GM23338 (cell line): ENCODE measurements around the gene SAMD10. TPM values are rescaled to one million over a fixed set of nuclear protein-coding genes. Genes with fewer than 3 reads are reported as not detected.

Experiments
- ATAC-seq: fragments of 200-7000 bp; cut with Tn5 transposase; 3 replicates; pipeline ENCODE4 v1.9.1; 2020
- DNase-seq: peaks from one replicate; pipeline ENCODE4 v3.0.0-alpha.2; 2015; ENCODE audit warnings: low spot score
- H2AFZ ChIP-seq: fragments of 200-600 bp; sonication (generic); 2 replicates; pipeline ENCODE4 v1.8.0; 2016; ENCODE audit warnings: antibody characterized with exemption, mild to moderate bottlenecking, moderate library complexity
- H3F3A ChIP-seq: fragments of 200-600 bp; sonication (generic); replicated peaks from 2 replicates; pipeline ENCODE4 v1.8.0; 2017; ENCODE audit warnings: antibody characterized with exemption, mixed run types, low read depth
- H3K27ac ChIP-seq: fragments of 200-600 bp; sonication (generic); 2 replicates; pipeline ENCODE4 v1.6.1; 2016; ENCODE audit warnings: low read depth
- H3K27me3 ChIP-seq: fragments of 200-600 bp; sonication (generic); 2 replicates; pipeline ENCODE4 v1.8.0; 2016; ENCODE audit warnings: mild to moderate bottlenecking, mixed run types, moderate library complexity; ENCODE audit not compliant: insufficient read depth
- H3K36me3 ChIP-seq: fragments of 200-600 bp; sonication (generic); 2 replicates; pipeline ENCODE4 v1.8.0; 2016; ENCODE audit warnings: mild to moderate bottlenecking; ENCODE audit not compliant: insufficient read depth
- H3K4me1 ChIP-seq: fragments of 200-600 bp; sonication (generic); 2 replicates; pipeline ENCODE4 v1.8.0; 2016; ENCODE audit warnings: mild to moderate bottlenecking, moderate library complexity; ENCODE audit not compliant: insufficient read depth
- H3K4me2 ChIP-seq: fragments of 200-600 bp; sonication (generic); 2 replicates; pipeline ENCODE4 v1.7.1; 2017; ENCODE audit warnings: mixed run types
- H3K4me3 ChIP-seq: fragments of 200-600 bp; sonication (generic); 2 replicates; pipeline ENCODE4 v1.6.1; 2016; ENCODE audit warnings: mixed run types
- H3K79me2 ChIP-seq: fragments of 200-600 bp; sonication (generic); replicated peaks from 2 replicates; pipeline ENCODE4 v1.8.0; 2017; ENCODE audit warnings: mild to moderate bottlenecking; ENCODE audit not compliant: insufficient read depth
- H3K9me2 ChIP-seq: fragments of 200-600 bp; sonication (generic); 2 replicates; pipeline ENCODE4 v1.8.0; 2017; ENCODE audit not compliant: insufficient read depth
- H4K20me1 ChIP-seq: fragments of 200-600 bp; sonication (generic); replicated peaks from 2 replicates; pipeline ENCODE4 v1.8.0; 2017; ENCODE audit warnings: mild to moderate bottlenecking; ENCODE audit not compliant: insufficient read depth
- H3K27ac Mint-ChIP-seq: 2 replicates; pipeline ENCODE4 v1.8.0; 2020; ENCODE audit warnings: inconsistent platforms, mild to moderate bottlenecking, moderate library complexity, mixed read lengths
- H3K27me3 Mint-ChIP-seq: 3 replicates; pipeline ENCODE4 v1.8.0; 2022; ENCODE audit warnings: low read depth, mild to moderate bottlenecking, moderate library complexity, mixed read lengths, inconsistent platforms; ENCODE audit not compliant: insufficient read depth, poor library complexity
- H3K36me3 Mint-ChIP-seq: 3 replicates; pipeline ENCODE4 v1.8.0; 2021; ENCODE audit warnings: low read depth, mild to moderate bottlenecking, inconsistent platforms, moderate library complexity, mixed read lengths
- H3K4me1 Mint-ChIP-seq: 3 replicates; pipeline ENCODE4 v1.8.0; 2020; ENCODE audit warnings: mild to moderate bottlenecking, inconsistent platforms, mixed read lengths
- H3K4me3 Mint-ChIP-seq: 3 replicates; pipeline ENCODE4 v1.8.0; 2021; ENCODE audit warnings: moderate library complexity, mild to moderate bottlenecking, inconsistent platforms, mixed read lengths
- H3K9me3 Mint-ChIP-seq: 3 replicates; pipeline ENCODE4 v1.8.0; 2020; ENCODE audit warnings: moderate library complexity, mild to moderate bottlenecking, inconsistent platforms, mixed read lengths
- CREB1 ChIP-seq: fragments of 250-450 bp; sonication (Bioruptor Pico); IDR thresholded peaks from 2 replicates; pipeline ENCODE4 v1.5.0; 2020; ENCODE audit warnings: low read depth, mild to moderate bottlenecking, moderate library complexity
- JUNB ChIP-seq: IDR thresholded peaks from one replicate; pipeline ENCODE4 v1.6.1; 2016; ENCODE audit warnings: antibody characterized with exemption; ENCODE audit not compliant: unreplicated experiment
- ZNF331 ChIP-seq: fragments of 250-450 bp; sonication (Bioruptor Pico); IDR thresholded peaks from 2 replicates; pipeline ENCODE4 v1.5.0; 2020; ENCODE audit warnings: low read depth, mild to moderate bottlenecking, moderate library complexity
- ZNF462 ChIP-seq: fragments of 250-450 bp; sonication (Bioruptor Pico); IDR thresholded peaks from 2 replicates; pipeline ENCODE4 v1.5.0; 2020; ENCODE audit warnings: mild to moderate bottlenecking, moderate library complexity
- polyA plus RNA-seq: library from polyadenylated mRNA; unstranded; fragments of >200 nt; fragmentation: Nextera tagmentation; extraction: Ambion mirVana; gene quantifications from 2 replicates; pipeline ENCODE4 v1.2.1, GENCODE V29; 2016
- total RNA-seq: library from RNA; depleted of rRNA; stranded (reverse); fragments of >200 nt; shearing (Covaris generic); gene quantifications from 2 replicates; pipeline ENCODE4 v1.2.3, GENCODE V29; 2014
- TF ChIP-seq, protein P1 (sequence below): IDR thresholded peaks from one replicate; pipeline ENCODE4 v1.6.1; 2018; ENCODE audit warnings: antibody characterized with exemption; ENCODE audit not compliant: unreplicated experiment

The SAMD10 gene
- total and polyA plus RNA-seq, 2 experiments from 2014 or later, result 2.1 to 7.3 TPM

DNA sequence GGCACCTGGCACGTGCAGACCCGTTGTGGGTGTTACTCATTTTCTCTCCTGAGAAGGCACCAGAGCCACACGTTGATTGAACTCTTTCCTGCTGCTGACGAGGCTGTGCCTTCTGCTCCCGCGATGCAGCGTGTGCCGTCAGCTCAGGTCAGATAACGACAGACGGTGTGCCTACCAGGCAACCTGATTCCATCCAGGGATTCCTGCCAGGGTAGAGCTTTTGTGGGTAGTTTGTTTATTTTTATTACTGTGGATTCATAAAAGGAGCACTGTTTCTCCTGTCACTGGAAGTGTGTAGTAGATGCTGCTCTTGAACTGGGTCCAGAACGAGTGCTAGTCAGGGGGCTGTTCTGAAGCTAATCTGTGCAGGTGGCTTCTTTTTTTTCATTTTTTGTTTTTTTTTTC, 22.2 kb upstream of the SAMD10 start (continued):
- TF ChIP-seq ZNF462 (CRISPR knock-in tag) (no peak), ZNF331 (CRISPR knock-in tag) (no peak), CREB1 (CRISPR knock-in tag) (no peak), JUNB (no peak)
- TF ChIP-seq, protein P1, sequence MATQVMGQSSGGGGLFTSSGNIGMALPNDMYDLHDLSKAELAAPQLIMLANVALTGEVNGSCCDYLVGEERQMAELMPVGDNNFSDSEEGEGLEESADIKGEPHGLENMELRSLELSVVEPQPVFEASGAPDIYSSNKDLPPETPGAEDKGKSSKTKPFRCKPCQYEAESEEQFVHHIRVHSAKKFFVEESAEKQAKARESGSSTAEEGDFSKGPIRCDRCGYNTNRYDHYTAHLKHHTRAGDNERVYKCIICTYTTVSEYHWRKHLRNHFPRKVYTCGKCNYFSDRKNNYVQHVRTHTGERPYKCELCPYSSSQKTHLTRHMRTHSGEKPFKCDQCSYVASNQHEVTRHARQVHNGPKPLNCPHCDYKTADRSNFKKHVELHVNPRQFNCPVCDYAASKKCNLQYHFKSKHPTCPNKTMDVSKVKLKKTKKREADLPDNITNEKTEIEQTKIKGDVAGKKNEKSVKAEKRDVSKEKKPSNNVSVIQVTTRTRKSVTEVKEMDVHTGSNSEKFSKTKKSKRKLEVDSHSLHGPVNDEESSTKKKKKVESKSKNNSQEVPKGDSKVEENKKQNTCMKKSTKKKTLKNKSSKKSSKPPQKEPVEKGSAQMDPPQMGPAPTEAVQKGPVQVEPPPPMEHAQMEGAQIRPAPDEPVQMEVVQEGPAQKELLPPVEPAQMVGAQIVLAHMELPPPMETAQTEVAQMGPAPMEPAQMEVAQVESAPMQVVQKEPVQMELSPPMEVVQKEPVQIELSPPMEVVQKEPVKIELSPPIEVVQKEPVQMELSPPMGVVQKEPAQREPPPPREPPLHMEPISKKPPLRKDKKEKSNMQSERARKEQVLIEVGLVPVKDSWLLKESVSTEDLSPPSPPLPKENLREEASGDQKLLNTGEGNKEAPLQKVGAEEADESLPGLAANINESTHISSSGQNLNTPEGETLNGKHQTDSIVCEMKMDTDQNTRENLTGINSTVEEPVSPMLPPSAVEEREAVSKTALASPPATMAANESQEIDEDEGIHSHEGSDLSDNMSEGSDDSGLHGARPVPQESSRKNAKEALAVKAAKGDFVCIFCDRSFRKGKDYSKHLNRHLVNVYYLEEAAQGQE, result no peak

DNA sequence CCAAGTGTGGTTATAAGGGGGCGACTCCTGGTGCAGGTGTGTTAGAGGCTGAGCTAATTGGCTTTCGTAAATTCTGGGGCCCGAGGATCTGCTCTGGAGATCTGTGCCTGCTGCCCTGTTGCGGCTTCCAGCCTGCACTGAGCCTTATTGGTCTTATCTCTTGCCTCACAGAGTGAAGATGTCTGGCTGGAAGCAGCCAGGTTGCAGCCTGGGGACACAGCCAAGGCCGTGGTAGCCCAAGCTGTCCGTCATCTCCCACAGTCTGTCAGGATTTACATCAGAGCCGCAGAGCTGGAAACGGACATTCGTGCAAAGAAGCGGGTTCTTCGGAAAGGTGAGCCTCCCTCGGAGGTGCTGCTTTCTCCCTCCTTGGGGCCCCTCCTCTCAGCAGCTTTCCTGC, 21.5 kb upstream of the SAMD10 start:
- DNase-seq (no peak), ATAC-seq (no peak)
- H3K4me1 ChIP-seq, result no peaks in the 10 kb centered on the region
- H3K9me3 Mint-ChIP-seq, result no peaks in the 10 kb centered on the region
- H3K9me2 ChIP-seq, result no peaks in the 10 kb centered on the region
- H2AFZ ChIP-seq, result no peak overlapping the region
- H3K4me3 Mint-ChIP-seq, result no peak overlapping the region
- peaks cover 15% of the 10 kb centered on the region for H4K20me1 ChIP-seq
- H3K79me2 ChIP-seq, result no peaks in the 10 kb centered on the region; the same call in 1 of the 2 replicates
- no peak overlapping the region for H3K4me3 ChIP-seq
- peaks cover 78% of the 10 kb centered on the region for H3K36me3 Mint-ChIP-seq
- no peak overlapping the region for H3K4me2 ChIP-seq
- H3K4me1 Mint-ChIP-seq, result no peaks in the 10 kb centered on the region
- TF ChIP-seq ZNF331 (CRISPR knock-in tag), result no peak
- 0 out of 2 replicates have a peak, but pooled peaks cover 3% of the 10 kb centered on the region for H3F3A ChIP-seq
- H3K27me3 ChIP-seq, result no peaks in the 10 kb centered on the region
- peaks cover 51% of the 10 kb centered on the region for H3K36me3 ChIP-seq
- H3K27ac ChIP-seq, result no peak overlapping the region
- H3K27ac Mint-ChIP-seq, result no peak overlapping the region
- peaks cover 3% of the 10 kb centered on the region for H3K27me3 Mint-ChIP-seq
